Measurements from ENCODE around the gene ROPN1L.

The ROPN1L gene

GRCh38 chr5:10461904-10462555 lies 20.4 kb downstream of the ROPN1L start:
- DNase-seq (ENCODE audit: insufficient read length, low spot score): no peak
- no peak for FAIRE-seq
- no peak for TF ChIP-seq POU2F2 (IDR thresholded peaks at IDR 0.05; ENCODE audit: low read depth, low read length)
- no peak for TF ChIP-seq SPI1 (IDR thresholded peaks at IDR 0.05; ENCODE audit: low read depth, low read length)
- TF ChIP-seq TAF1 (IDR thresholded peaks at IDR 0.05; ENCODE audit: low read depth, low read length): no peak
- TF ChIP-seq POLR2A (IDR thresholded peaks at IDR 0.05; ENCODE audit: low read depth, low read length): no peak
- no peak for TF ChIP-seq PAX5 (IDR thresholded peaks at IDR 0.05; ENCODE audit: insufficient read depth, low read length, severe bottlenecking)
- no peak for TF ChIP-seq POLR2AphosphoS5 (IDR thresholded peaks at IDR 0.05; ENCODE audit: low read depth, low read length)

- no peak for TF ChIP-seq POLR2A (IDR thresholded peaks at IDR 0.05; ENCODE audit: low read depth, low read length)
- no peak for TF ChIP-seq POU2F2 (IDR thresholded peaks at IDR 0.05; ENCODE audit: low read depth, low read length)
- no peak for TF ChIP-seq PAX5 (IDR thresholded peaks at IDR 0.05; ENCODE audit: insufficient read depth, low read length, severe bottlenecking)
- no peak for TF ChIP-seq SPI1 (IDR thresholded peaks at IDR 0.05; ENCODE audit: low read depth, low read length)
- TF ChIP-seq POLR2AphosphoS5 (IDR thresholded peaks at IDR 0.05; ENCODE audit: low read depth, low read length): no peak
- TF ChIP-seq TAF1 (IDR thresholded peaks at IDR 0.05; ENCODE audit: low read depth, low read length): no peak
- no peak for DNase-seq (ENCODE audit: insufficient read length, low spot score)
- no peak for FAIRE-seq
Measured at GRCh38 chr5:10463566-10463965, 21.9 kb downstream of the ROPN1L start.

- no peak for DNase-seq (ENCODE audit: insufficient read length, low spot score)
- TF ChIP-seq POU2F2 (IDR thresholded peaks at IDR 0.05; ENCODE audit: low read depth, low read length) (no peak), PAX5 (IDR thresholded peaks at IDR 0.05; ENCODE audit: insufficient read depth, low read length, severe bottlenecking) (no peak), TAF1 (IDR thresholded peaks at IDR 0.05; ENCODE audit: low read depth, low read length) (no peak), POLR2A (IDR thresholded peaks at IDR 0.05; ENCODE audit: low read depth, low read length) (no peak)
- FAIRE-seq: no peak
Measured at GRCh38 chr5:10464173-10464572, 22.5 kb downstream of the ROPN1L start.

- FAIRE-seq: no peak
- no peak for DNase-seq (ENCODE audit: insufficient read length, low spot score)
- no peak for TF ChIP-seq SPI1 (IDR thresholded peaks at IDR 0.05; ENCODE audit: low read depth, low read length)
- no peak for TF ChIP-seq PAX5 (IDR thresholded peaks at IDR 0.05; ENCODE audit: insufficient read depth, low read length, severe bottlenecking)
Measured at GRCh38 chr5:10465726-10466125, 24.0 kb downstream of the ROPN1L start.

- no peak for FAIRE-seq
- TF ChIP-seq SPI1 (IDR thresholded peaks at IDR 0.05; ENCODE audit: low read depth, low read length): no peak
- TF ChIP-seq POLR2AphosphoS5 (IDR thresholded peaks at IDR 0.05; ENCODE audit: low read depth, low read length): no peak
- no peak for TF ChIP-seq POLR2A (IDR thresholded peaks at IDR 0.05; ENCODE audit: low read depth, low read length)
- no peak for TF ChIP-seq TAF1 (IDR thresholded peaks at IDR 0.05; ENCODE audit: low read depth, low read length)
- no peak for TF ChIP-seq POU2F2 (IDR thresholded peaks at IDR 0.05; ENCODE audit: low read depth, low read length)
- TF ChIP-seq PAX5 (IDR thresholded peaks at IDR 0.05; ENCODE audit: insufficient read depth, low read length, severe bottlenecking): no peak
- DNase-seq (ENCODE audit: insufficient read length, low spot score): no peak
Measured at GRCh38 chr5:10466446-10467073, 24.9 kb downstream of the ROPN1L start.

- DNase-seq (ENCODE audit: insufficient read length, low spot score) (no peak), FAIRE-seq (no peak)
- TF ChIP-seq POLR2A (IDR thresholded peaks at IDR 0.05; ENCODE audit: low read depth, low read length) (no peak), POU2F2 (IDR thresholded peaks at IDR 0.05; ENCODE audit: low read depth, low read length) (no peak), SPI1 (IDR thresholded peaks at IDR 0.05; ENCODE audit: low read depth, low read length) (no peak), POLR2AphosphoS5 (IDR thresholded peaks at IDR 0.05; ENCODE audit: low read depth, low read length) (no peak), PAX5 (IDR thresholded peaks at IDR 0.05; ENCODE audit: insufficient read depth, low read length, severe bottlenecking) (no peak), TAF1 (IDR thresholded peaks at IDR 0.05; ENCODE audit: low read depth, low read length) (no peak)
Measured at GRCh38 chr5:10467281-10468198, 25.9 kb downstream of the ROPN1L start.

GRCh38 chr5:10468256-10468655 lies 26.6 kb downstream of the ROPN1L start:
- no peak for TF ChIP-seq POU2F2 (IDR thresholded peaks at IDR 0.05; ENCODE audit: low read depth, low read length)
- no peak for TF ChIP-seq SPI1 (IDR thresholded peaks at IDR 0.05; ENCODE audit: low read depth, low read length)
- no peak for DNase-seq (ENCODE audit: insufficient read length, low spot score)
- FAIRE-seq: no peak

GRCh38 chr5:10469253-10470050 lies 27.8 kb downstream of the ROPN1L start:
- no peak for TF ChIP-seq POLR2A (IDR thresholded peaks at IDR 0.05; ENCODE audit: low read depth, low read length)
- no peak for TF ChIP-seq TAF1 (IDR thresholded peaks at IDR 0.05; ENCODE audit: low read depth, low read length)
- no peak for TF ChIP-seq POLR2AphosphoS5 (IDR thresholded peaks at IDR 0.05; ENCODE audit: low read depth, low read length)
- DNase-seq (ENCODE audit: insufficient read length, low spot score) (no peak), FAIRE-seq (no peak)

- TF ChIP-seq PAX5 (IDR thresholded peaks at IDR 0.05; ENCODE audit: insufficient read depth, low read length, severe bottlenecking) (no peak), TAF1 (IDR thresholded peaks at IDR 0.05; ENCODE audit: low read depth, low read length) (no peak), POLR2A (IDR thresholded peaks at IDR 0.05; ENCODE audit: low read depth, low read length) (no peak), POLR2AphosphoS5 (IDR thresholded peaks at IDR 0.05; ENCODE audit: low read depth, low read length) (no peak), SPI1 (IDR thresholded peaks at IDR 0.05; ENCODE audit: low read depth, low read length) (no peak), POU2F2 (IDR thresholded peaks at IDR 0.05; ENCODE audit: low read depth, low read length) (no peak)
- FAIRE-seq (no peak), DNase-seq (ENCODE audit: insufficient read length, low spot score) (no peak)
Measured at GRCh38 chr5:10470669-10471068, 29.0 kb downstream of the ROPN1L start.
